Inflammatory macrophage treated with lipopolysaccharide for 4 hours (primary cell): Measurements from ENCODE around the gene GOLGA6L9.
A peak's percentile ranks its signal among the peaks of the same experiment; 100 is the strongest.
"Not testable (repeated sequence)": the region's sequence is repeated elsewhere in the genome, so short reads cannot be mapped to it uniquely, and the experiment has no call there.

Experiments used
- DNase-seq: peaks from one replicate; pipeline ENCODE4 v3.0.0-alpha.2; 2020

The GOLGA6L9 gene, protein sequence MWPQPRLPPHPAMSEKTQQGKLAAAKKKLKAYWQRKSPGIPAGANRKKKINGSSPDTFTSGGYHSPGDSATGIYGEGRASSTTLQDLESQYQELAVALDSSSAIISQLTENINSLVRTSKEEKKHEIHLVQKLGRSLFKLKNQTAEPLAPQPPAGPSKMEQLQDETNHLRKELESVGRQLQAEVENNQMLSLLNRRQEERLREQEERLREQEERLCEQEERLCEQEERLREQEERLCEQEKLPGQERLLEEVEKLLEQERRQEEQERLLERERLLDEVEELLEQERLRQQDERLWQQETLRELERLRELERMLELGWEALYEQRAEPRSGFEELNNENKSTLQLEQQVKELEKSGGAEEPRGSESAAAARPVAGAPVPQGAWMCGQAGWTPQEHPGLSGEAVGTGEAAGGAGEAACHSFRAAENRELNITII

GRCh38 chr15:82429693-82430092 lies at the start of gene GOLGA6L9:
Gene GOLGA6L9 (plus strand): TSS chr15:82429816. CDS start chr15:82430080, 264 bp downstream.
- DNase-seq = not testable (repeated sequence)

- DNase-seq = not testable (repeated sequence)
Observed at GRCh38 chr15:82381330-82381955, 48.2 kb upstream of the GOLGA6L9 start.

DNA sequence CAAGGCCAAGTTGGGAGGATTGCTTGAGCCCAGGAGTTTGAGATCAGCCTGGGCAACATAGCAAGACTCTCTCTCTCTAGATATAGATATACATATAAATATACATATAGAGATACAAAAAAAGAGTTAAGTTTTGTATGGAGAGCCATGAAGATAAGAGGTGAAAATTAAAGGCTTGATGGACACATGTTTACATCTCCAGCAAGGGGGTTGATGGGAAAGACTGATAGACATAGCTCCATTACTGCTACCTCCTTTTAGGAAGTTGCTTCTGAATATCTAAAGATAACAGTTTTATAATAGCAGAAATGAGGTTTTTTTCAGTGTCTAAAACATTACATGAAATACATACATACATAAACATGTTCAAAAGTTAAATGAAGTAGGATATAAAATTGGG lies 42.4 kb upstream of the GOLGA6L9 start:
- not testable (repeated sequence) for DNase-seq

- DNase-seq = not testable (repeated sequence)
Observed at GRCh38 chr15:82390152-82390551, 39.5 kb upstream of the GOLGA6L9 start.

DNA sequence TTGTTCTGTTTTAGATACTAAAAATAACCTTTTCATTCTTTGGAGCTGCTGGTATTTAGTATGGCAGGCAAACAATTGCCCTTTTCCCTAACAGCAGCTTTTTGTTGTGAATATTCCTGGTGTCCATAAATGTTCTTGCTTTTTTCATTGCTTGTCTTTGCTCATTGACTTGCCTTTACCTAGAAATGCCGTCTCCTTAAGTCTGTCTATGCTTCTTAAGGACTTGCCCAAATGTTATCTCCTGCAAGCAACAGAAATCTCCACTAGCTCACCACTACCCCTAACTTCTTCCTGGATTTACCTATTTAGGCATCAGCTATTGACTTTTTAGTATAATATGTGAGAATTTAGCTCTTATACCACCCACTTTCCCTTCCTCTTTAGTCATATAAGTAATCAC lies 37.5 kb upstream of the GOLGA6L9 start:
- not testable (repeated sequence) for DNase-seq

GRCh38 chr15:82393671-82394070 lies 35.9 kb upstream of the GOLGA6L9 start:
- DNase-seq = no peak

GRCh38 chr15:82395788-82396187 lies 33.8 kb upstream of the GOLGA6L9 start:
- not testable (repeated sequence) for DNase-seq

DNA sequence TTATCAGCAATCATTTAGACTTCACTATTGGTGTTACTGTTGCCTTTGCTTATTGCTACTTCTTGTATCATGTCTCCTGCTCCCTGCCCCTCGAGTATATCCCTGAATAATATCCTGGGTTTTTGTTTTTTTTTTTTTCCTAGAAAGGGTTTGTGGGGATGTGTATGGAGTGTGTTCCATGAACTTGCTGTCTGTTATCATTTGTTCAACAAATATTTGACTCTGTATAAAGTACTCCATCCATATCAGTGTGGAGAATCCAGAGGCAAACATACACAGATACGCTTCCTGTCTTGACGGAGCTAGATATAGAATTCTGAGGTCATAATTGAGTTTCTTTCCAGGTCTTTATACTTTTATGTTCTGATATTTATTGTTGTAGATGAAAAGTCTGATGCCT lies 31.8 kb upstream of the GOLGA6L9 start:
- DNase-seq = no peak

GRCh38 chr15:82398785-82399184 lies 30.8 kb upstream of the GOLGA6L9 start:
- DNase-seq = no peak

DNA sequence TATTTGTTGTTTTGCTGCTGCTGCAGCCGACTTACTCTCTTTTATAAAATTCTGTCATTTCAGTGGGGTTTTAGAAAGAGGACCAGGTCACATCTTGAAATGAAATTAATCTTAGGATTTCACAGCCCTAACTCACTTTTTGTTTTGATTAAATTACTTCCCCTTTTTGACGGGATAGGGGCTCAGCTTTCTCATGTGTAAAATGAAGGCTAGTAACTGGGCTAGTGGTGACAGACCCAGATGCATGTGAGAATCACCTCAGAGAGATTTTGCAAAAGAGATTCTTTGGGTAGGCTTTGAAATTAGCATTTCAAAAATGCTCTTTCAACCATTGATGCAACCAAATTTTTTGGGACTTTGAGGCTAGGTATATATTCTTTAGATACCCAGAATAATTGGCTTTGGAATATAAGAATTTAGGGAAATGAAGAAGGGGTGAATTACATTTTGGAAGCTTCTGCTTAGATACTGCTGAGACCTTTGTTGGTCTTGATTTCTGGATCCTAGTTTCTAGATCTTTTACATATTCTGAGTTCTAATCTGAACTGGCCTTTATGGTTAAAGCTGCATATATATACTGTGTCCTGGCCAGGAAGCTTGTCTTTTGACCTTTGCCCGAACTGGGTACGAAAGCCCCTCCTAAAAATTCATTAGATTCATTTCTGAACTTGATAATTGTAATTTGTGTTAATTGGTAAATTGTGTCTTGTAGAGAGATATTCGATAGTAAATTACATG lies 30.1 kb upstream of the GOLGA6L9 start:
- DNase-seq = not testable (repeated sequence)

GRCh38 chr15:82401918-82402317 lies 27.7 kb upstream of the GOLGA6L9 start:
- not testable (repeated sequence) for DNase-seq

GRCh38 chr15:82402341-82402740 lies 27.3 kb upstream of the GOLGA6L9 start:
- DNase-seq = not testable (repeated sequence)

DNA sequence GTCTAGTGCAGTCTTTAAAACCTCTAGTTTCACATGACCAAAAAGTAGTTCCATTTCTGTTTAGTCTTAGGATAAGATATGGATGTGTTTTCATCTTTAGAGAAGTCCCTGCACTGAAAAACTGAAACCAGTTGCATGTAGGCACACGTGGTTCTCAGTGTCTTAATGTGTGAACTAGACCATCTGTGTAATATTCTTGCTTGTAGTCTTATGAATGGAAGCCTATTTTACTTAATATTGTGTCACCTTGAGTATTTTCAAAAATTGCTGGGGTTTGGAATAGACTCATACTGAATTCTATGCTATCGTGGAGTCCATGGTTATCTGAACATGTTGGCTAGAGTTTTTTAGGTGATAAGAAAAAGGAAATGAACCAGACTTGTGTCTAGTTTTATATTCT lies 23.4 kb upstream of the GOLGA6L9 start:
- DNase-seq = peak; percentile 4

DNA sequence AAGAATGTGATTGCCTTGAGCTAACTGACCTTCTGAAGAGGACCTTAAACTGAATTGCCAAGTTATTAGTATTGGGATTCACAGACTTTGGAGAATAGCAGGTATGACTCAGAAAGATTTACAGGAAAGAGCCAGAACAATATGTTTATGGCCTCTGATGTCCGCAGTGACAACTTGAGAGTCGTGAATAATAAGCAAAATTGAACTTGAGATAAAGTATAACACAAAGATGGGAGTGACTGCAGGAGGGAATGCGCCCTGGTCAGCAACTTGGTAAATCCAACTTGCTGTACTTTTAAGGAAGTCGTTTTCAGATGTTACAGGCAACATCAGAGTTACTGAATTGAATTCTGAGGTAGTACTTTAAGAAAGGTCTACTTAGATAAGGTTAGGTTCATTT lies 19.3 kb upstream of the GOLGA6L9 start:
- not testable (repeated sequence) for DNase-seq

GRCh38 chr15:82411595-82411994 lies 18.0 kb upstream of the GOLGA6L9 start:
- not testable (repeated sequence) for DNase-seq

- DNase-seq = not testable (repeated sequence)
Observed at GRCh38 chr15:82414525-82415191, 15.0 kb upstream of the GOLGA6L9 start.

GRCh38 chr15:82420516-82420915 lies 9.1 kb upstream of the GOLGA6L9 start:
- not testable (repeated sequence) for DNase-seq

- DNase-seq = not testable (repeated sequence)
Observed at GRCh38 chr15:82420966-82421365, 8.7 kb upstream of the GOLGA6L9 start.

DNA sequence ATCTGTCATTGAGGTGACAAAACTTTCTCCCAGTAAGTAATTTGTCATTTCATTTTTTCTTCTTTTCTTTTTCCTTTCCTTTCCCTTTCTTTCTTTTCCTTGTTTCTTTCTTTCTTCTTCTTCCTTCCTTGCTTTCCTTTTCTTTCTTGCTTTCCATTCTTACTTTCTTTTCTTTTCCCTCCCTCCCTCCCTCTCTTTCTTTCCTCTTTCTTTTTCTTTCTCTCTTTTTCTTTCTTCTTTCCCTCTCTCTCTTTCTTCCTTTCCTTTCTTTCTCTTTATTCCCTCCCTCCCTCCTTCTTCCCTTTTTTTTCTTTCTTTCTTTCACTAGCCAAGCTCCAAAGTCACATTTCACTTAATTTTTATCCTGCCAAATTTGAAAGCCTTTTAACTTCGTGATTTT lies 2.5 kb upstream of the GOLGA6L9 start:
- DNase-seq = not testable (repeated sequence)

DNA sequence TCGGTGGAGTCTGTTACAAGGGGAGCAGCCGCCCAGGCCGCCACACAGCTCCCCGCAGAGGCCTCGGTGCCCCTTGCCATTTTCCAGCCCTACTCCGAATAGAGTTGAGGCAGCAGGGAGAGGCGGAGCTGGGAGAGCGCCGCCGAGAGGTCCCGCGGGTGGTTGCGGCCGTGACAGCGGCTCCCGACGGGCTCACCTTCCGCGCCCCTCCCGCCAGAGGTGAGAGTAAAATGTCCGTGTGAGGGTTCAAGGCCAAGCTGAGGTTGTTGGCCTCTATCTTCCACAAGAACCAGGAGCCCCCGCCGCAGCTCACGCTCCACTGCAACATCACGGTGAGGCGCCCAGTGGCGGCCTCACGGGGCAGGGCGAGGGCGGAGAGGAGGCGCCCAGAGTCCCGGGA lies 15.8 kb downstream of the GOLGA6L9 start:
- DNase-seq = not testable (repeated sequence)

GRCh38 chr15:82457336-82457735 lies 27.7 kb downstream of the GOLGA6L9 start:
- not testable (repeated sequence) for DNase-seq

- DNase-seq = not testable (repeated sequence)
Observed at GRCh38 chr15:82465629-82466028, 36.0 kb downstream of the GOLGA6L9 start.

GRCh38 chr15:82468205-82468604 lies 38.6 kb downstream of the GOLGA6L9 start:
- DNase-seq = not testable (repeated sequence)
